ENCODE measurements around the gene XPR1.

Gene XPR1

GRCh38 chr1:180615493-180616290 lies 16.1 kb upstream of the XPR1 start:
- DNase-seq (ENCODE audit: low read depth in 2 of 2): no peak

DNA sequence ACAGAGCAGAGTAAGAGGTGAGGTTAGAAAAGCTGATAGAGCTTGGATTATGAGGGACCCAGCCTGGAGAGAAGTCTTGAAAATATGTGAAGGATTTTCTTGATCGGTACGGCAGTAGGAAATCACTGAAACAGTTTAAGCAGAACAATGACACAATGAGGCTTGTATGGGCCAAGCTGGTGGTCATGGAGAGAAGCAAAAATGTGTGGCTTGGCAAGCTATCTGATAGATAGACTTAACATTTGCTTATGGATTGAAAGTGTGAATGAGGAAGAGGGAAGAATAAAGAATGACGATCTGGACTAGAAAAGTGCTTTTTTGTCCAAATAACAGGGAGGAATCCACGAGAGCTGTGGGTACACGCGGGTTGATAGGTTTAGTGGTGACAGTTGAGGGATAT lies 15.4 kb upstream of the XPR1 start:
- no peak for DNase-seq (ENCODE audit: low read depth in 2 of 2)

GRCh38 chr1:180617774-180618395 lies 13.9 kb upstream of the XPR1 start:
- DNase-seq (ENCODE audit: low read depth in 2 of 2): no peak

GRCh38 chr1:180620581-180620980 lies 11.2 kb upstream of the XPR1 start:
- DNase-seq (ENCODE audit: low read depth in 2 of 2): no peak

DNA sequence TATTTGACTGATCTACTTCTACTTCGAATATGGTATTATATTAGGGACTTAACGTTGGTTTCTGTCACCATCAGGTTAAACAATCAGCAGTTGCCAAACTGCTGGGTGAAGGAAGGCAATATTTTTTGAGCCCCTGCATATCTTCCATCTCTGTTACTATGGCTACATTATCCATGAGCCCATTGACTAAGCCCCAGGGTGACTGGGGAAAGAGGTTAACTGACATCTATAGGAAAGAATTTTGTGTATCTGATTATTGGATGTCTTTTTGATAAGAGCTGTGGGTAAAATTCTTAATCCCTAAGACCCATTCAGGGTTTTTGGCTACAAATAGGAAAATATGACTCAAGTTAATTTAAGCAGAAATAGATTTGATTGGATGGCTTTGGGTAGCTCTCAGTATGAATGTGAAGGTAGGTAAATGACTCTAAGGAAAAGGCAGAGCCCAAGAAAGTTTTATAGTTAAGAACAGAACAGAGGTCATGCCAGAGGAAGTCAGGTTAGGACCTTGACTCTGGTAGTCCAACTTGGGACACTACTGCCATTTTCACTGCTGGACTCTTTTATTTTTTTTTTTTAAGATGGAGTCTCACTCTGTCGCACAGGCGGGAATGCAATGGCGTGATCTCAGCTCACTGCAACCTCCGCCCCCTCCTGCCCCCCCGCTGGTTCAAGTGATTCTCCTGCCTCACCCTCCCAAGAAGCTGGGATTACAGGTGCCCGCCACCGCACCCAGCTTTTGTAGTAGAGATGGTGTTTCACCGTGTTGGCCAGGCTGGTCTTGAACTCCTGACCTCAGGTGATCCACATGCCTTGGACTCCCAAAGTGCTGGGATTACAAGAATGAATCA lies 8.9 kb upstream of the XPR1 start:
- DNase-seq (ENCODE audit: low read depth in 2 of 2): no peak

DNA sequence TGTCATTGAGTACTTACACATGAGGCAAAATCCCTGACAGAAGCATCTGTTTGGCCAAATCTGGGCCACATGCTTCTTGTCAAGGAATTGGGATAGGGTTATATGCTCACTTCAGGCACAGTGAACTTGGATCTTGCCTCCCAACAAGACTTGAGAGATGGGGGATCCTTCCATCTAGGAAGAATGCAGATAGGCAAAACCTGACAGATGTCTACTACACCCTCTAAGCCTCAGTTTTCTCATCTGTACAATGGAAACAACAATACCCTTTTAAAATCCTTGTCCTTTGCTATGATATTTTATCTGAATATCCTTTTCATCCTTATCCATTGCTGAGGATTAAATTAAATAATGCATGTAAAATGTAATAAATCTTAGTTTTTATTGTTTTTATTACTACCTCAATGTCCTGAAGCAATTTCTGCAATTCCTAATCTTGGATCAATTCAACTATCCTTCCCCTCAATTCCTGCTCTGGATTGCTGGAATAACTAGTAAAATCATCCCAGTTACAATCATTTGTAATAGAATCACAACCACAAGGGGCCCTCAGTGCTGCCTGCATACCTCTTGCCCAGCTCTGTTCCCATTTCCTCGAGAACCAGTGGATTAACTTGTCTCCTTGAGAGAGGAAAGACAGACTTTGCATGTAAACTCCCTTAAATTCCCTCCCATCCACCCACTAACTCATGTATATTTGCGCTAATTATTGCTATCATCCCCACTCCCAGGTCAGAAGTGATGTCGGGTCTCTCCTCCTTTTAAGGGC lies 8.1 kb upstream of the XPR1 start:
- no peak for DNase-seq (ENCODE audit: low read depth in 2 of 2)

GRCh38 chr1:180626711-180627110 lies 5.1 kb upstream of the XPR1 start:
- DNase-seq (ENCODE audit: low read depth in 2 of 2): no peak

DNA sequence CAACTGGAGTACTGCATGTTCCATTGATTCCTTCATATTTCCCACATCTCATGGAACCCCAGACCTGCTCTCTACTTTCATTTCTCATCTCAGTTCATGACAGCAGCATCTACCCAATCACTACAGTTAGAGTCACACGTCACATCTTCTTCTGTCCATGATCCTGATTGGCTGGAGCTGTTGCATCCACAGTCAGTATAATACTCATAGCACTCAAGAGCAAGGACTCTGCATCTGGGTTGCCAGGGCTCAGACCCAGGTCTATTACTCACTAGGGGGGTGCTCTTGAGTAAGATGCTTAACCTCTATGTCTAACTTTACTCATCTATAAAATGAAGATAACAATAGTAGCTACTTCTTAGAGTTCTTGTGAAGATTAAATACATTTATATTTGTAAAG lies 4.4 kb upstream of the XPR1 start:
- DNase-seq (ENCODE audit: low read depth in 2 of 2): no peak

GRCh38 chr1:180628646-180629045 lies 3.2 kb upstream of the XPR1 start:
- no peak for DNase-seq (ENCODE audit: low read depth in 2 of 2)

DNA sequence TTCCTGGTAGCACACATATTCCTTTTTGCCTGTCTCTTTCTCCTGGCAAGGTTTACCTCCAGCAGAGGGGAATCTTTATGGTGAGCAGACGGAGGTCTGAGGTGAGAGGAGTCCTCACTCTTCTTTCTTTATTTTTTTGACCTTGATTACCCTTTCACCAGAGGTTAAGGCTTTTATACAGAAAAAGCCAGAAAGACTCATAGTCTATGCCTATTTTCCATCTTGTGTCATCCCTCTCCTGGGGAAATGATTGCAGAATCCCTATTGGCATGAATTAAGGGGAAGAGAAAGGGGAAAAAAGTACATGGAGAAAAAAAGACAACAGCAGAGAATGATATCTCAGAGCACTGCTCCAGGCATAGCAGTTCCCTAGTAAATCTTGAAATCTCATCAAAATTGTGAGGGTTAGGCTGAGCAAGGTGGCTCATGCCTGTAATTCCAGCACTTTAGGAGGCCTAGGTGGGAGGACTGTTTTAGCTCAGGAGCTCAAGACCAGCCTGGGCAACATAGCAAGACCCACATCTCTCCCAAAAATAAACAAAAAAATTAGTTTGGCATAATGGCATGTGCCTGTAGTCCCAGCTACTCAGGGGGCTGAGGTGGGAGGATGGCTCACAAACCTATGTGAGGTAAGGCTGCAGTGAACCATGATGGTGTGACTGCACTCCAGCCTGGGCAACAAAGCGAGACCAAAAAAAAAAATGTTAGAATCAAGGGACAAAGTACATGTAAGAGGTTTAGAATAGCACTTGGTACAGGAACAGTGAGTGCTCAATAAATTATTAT lies 1.2 kb upstream of the XPR1 start:
- DNase-seq (ENCODE audit: low read depth in 2 of 2): no peak

GRCh38 chr1:180631194-180631765 lies 542 bp upstream of the XPR1 start:
- no peak for DNase-seq (ENCODE audit: low read depth in 2 of 2)

DNA sequence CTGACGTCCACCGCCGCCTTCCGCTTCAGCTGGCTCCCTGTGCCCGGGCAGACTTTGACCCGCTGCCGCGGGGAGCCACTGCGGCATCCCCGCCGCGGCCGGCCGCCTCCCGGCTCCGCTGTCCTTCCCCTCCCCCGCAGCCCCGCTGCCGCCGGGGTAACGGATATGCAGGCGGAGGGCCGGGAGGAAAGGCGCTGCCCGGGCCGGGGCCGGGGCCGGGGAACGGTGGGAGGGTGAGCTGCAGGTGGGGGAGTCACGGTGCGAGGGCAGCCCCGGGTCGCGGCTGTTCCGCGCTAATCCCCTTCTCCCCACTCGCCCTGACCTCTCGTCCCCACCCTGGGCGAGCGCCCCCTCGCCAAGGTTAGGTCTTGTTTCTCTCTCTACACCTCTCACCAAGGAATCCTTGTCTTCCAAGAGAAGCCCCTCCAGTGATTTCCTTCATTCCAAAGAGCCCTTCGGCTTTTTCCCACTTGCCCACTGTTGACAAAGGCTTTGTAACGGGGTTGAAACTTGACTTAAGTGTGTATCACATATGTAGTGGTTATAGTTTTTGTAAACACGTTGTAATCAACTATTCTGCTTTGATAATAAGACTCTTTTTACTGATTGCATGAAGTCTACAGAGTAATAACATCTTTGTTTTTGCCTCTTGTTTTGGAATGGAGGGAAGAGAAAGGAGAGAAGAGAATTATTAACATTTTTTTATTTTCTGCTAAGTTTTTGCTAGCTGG lies 669 bp downstream of the XPR1 start:
- peak; percentile 52 to 58 for DNase-seq (ENCODE audit: low read depth in 2 of 2)

- DNase-seq (ENCODE audit: low read depth in 2 of 2): no peak
These were observed 1.5 kb downstream of the XPR1 start for GRCh38 chr1:180633057-180634056.

DNA sequence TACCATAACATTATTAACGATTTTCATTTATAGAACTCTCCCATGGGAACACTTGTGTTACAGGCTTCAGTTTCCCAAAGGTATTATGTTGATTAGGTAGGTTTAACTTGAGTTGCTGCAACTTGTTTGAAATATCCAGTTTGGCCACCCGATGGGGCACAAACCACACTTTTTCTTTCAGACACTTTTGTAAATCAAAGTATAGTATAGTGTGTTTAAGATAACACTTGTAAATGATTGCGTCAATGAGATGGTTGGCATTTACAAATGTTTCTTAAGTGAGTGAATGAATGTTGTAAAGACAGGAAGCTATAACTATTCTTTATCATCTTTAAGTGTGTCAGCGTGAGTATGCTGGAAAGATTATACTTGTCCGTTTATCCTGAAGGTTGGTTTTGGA lies 4.3 kb downstream of the XPR1 start:
- no peak for DNase-seq (ENCODE audit: low read depth in 2 of 2)

GRCh38 chr1:180639871-180640270 lies 8.0 kb downstream of the XPR1 start:
- DNase-seq (ENCODE audit: low read depth in 2 of 2): no peak

GRCh38 chr1:180640531-180640949 lies 8.7 kb downstream of the XPR1 start:
- DNase-seq (ENCODE audit: low read depth in 2 of 2): no peak

GRCh38 chr1:180641662-180642061 lies 9.8 kb downstream of the XPR1 start:
- no peak for DNase-seq (ENCODE audit: low read depth in 2 of 2)

DNA sequence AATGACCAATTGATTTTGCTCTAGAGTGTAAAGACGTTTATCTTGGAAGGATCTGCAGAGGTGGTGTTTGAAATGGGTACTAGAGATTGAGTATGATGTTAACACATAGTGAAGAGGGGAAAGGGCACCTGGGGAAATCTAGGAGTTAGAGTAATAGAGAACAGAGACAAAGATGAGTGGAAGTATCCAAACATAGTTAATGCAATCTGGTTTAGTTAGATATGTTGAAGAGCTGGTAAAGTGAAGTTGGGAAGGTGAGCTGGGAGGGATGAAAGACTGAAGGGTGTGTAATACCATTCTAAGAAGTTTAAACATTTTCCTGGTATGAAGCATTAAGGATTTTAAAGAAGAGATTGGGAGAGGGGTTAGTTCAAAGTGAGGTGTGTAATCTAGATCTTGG lies 11.0 kb downstream of the XPR1 start:
- no peak for DNase-seq (ENCODE audit: low read depth in 2 of 2)

DNA sequence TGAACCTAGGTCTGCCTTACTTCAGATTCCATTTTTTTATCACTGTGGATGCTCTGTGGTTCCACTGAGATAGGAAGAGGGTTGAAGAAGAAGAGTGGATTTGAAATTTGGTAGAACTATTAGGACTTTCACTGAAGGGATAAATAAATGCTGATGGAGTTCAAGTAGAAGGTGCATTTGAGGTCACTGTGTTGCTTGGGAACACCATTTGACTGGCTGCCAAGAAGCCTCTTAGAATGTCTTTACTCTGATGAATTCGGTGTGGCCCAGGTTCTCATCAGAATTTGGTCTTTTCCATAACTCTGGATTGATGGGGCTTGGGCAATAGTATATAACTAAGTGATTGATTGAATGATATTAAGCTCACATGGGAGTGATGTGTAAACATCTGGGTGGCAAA lies 11.9 kb downstream of the XPR1 start:
- DNase-seq (ENCODE audit: low read depth in 2 of 2): no peak

All from stimulated activated CD4-positive, alpha-beta T cell treated with anti-CD3 and anti-CD28 coated beads, Interleukin-4, amount 100 ng/mL, for 48 hours (primary cell).